ENCODE results near the gene OLFM2. TPM values are rescaled to one million over a fixed set of nuclear protein-coding genes. Genes with fewer than 3 reads are reported as not detected.

Gene OLFM2
- total and polyA plus RNA-seq, 4 donors, result 3.9 to 14.5 (median 9.1) TPM

GRCh38 chr19:9966448-9966847 is 30.1 kb upstream of the OLFM2 start:
- Histone ChIP-seq H3K36me3 (ENCODE audit: control insufficient read depth in 1 of 2, insufficient read depth in 2 of 2, low read length in 1 of 2) (no peaks in the 10 kb centered on the region), H3K4me1 (ENCODE audit: control insufficient read depth in 1 of 2, insufficient read depth in 2 of 2, low read length in 2 of 2) (no peaks in the 10 kb centered on the region), H3K27ac (ENCODE audit: low read depth in 1 of 2, low read length in 2 of 2) (no peak overlapping the region), H3K4me3 (ENCODE audit: low read length in 2 of 2) (no peak overlapping the region), H3K27me3 (ENCODE audit: control insufficient read depth in 1 of 2, insufficient read depth in 2 of 2, low read length in 1 of 2) (no peaks in the 10 kb centered on the region), H3K9me3 (ENCODE audit: control insufficient read depth, low read length) (no peaks in the 10 kb centered on the region)
- no peak for ATAC-seq (ENCODE audit: low FRiP score)
- intact Hi-C loops (cut with DNase I), result no loop called here
- no peak for DNase-seq
- 51 to 60% methylated on average over 29 of the region's 29 CpGs for WGBS, 2 donors

GRCh38 chr19:9966024-9966423 is 29.7 kb upstream of the OLFM2 start:
- no peak overlapping the region for H3K4me3 ChIP-seq (ENCODE audit: low read length in 2 of 2)
- intact Hi-C loops (cut with DNase I), result no loop called here
- H3K9me3 ChIP-seq (ENCODE audit: control insufficient read depth, low read length), result no peaks in the 10 kb centered on the region
- no peaks in the 10 kb centered on the region for H3K36me3 ChIP-seq (ENCODE audit: control insufficient read depth in 1 of 2, insufficient read depth in 2 of 2, low read length in 1 of 2)
- no peaks in the 10 kb centered on the region for H3K4me1 ChIP-seq (ENCODE audit: control insufficient read depth in 1 of 2, insufficient read depth in 2 of 2, low read length in 2 of 2)
- 65 to 69% methylated on average over 14 of the region's 14 CpGs for WGBS, 2 donors
- ATAC-seq (ENCODE audit: low FRiP score) (no peak), DNase-seq (no peak)
- no peaks in the 10 kb centered on the region for H3K27me3 ChIP-seq (ENCODE audit: control insufficient read depth in 1 of 2, insufficient read depth in 2 of 2, low read length in 1 of 2)
- no peak overlapping the region for H3K27ac ChIP-seq (ENCODE audit: low read depth in 1 of 2, low read length in 2 of 2)

GRCh38 chr19:9962623-9963290 is 26.4 kb upstream of the OLFM2 start:
- Histone ChIP-seq H3K9me3 (ENCODE audit: control insufficient read depth, low read length) (no peaks in the 10 kb centered on the region), H3K27me3 (ENCODE audit: control insufficient read depth in 1 of 2, insufficient read depth in 2 of 2, low read length in 1 of 2) (no peaks in the 10 kb centered on the region), H3K4me1 (ENCODE audit: control insufficient read depth in 1 of 2, insufficient read depth in 2 of 2, low read length in 2 of 2) (no peaks in the 10 kb centered on the region), H3K27ac (ENCODE audit: low read depth in 1 of 2, low read length in 2 of 2) (no peak overlapping the region), H3K36me3 (ENCODE audit: control insufficient read depth in 1 of 2, insufficient read depth in 2 of 2, low read length in 1 of 2) (no peaks in the 10 kb centered on the region), H3K4me3 (ENCODE audit: low read length in 2 of 2) (no peak overlapping the region)
- DNase-seq (no peak), ATAC-seq (ENCODE audit: low FRiP score) (no peak)
- intact Hi-C loops (cut with DNase I), result no loop called here
- 82 to 88% methylated on average over 7 of the region's 7 CpGs for WGBS, 2 donors

- Histone ChIP-seq H3K4me1 (ENCODE audit: control insufficient read depth in 1 of 2, insufficient read depth in 2 of 2, low read length in 2 of 2) (no peaks in the 10 kb centered on the region), H3K9me3 (ENCODE audit: control insufficient read depth, low read length) (no peaks in the 10 kb centered on the region), H3K36me3 (ENCODE audit: control insufficient read depth in 1 of 2, insufficient read depth in 2 of 2, low read length in 1 of 2) (no peaks in the 10 kb centered on the region), H3K4me3 (ENCODE audit: low read length in 2 of 2) (no peak overlapping the region), H3K27ac (ENCODE audit: low read depth in 1 of 2, low read length in 2 of 2) (no peak overlapping the region), H3K27me3 (ENCODE audit: control insufficient read depth in 1 of 2, insufficient read depth in 2 of 2, low read length in 1 of 2) (no peaks in the 10 kb centered on the region)
- DNase-seq (no peak), ATAC-seq (ENCODE audit: low FRiP score) (no peak)
- WGBS, 2 donors, result 95 to 97% methylated on average over 4 of the region's 4 CpGs
- intact Hi-C loops (cut with DNase I), result no loop called here
Observed at GRCh38 chr19:9961103-9961502, 24.8 kb upstream of the OLFM2 start.

- WGBS, 2 donors, result 88 to 92% methylated on average over 1 of the region's 1 CpG
- no peak overlapping the region for H3K4me3 ChIP-seq (ENCODE audit: low read length in 2 of 2)
- no peak for ATAC-seq (ENCODE audit: low FRiP score)
- DNase-seq, result no peak
- no peaks in the 10 kb centered on the region for H3K9me3 ChIP-seq (ENCODE audit: control insufficient read depth, low read length)
- no peaks in the 10 kb centered on the region for H3K27me3 ChIP-seq (ENCODE audit: control insufficient read depth in 1 of 2, insufficient read depth in 2 of 2, low read length in 1 of 2)
- no peaks in the 10 kb centered on the region for H3K36me3 ChIP-seq (ENCODE audit: control insufficient read depth in 1 of 2, insufficient read depth in 2 of 2, low read length in 1 of 2)
- H3K4me1 ChIP-seq (ENCODE audit: control insufficient read depth in 1 of 2, insufficient read depth in 2 of 2, low read length in 2 of 2), result no peaks in the 10 kb centered on the region
- intact Hi-C loops (cut with DNase I), result no loop called here
- H3K27ac ChIP-seq (ENCODE audit: low read depth in 1 of 2, low read length in 2 of 2), result no peak overlapping the region
Observed at GRCh38 chr19:9958379-9958821, 22.1 kb upstream of the OLFM2 start.

- no peaks in the 10 kb centered on the region for H3K9me3 ChIP-seq (ENCODE audit: control insufficient read depth, low read length)
- intact Hi-C loops (cut with DNase I), result no loop called here
- no peaks in the 10 kb centered on the region for H3K4me1 ChIP-seq (ENCODE audit: control insufficient read depth in 1 of 2, insufficient read depth in 2 of 2, low read length in 2 of 2)
- no peak overlapping the region for H3K4me3 ChIP-seq (ENCODE audit: low read length in 2 of 2)
- DNase-seq (no peak), ATAC-seq (ENCODE audit: low FRiP score) (no peak)
- no peaks in the 10 kb centered on the region for H3K36me3 ChIP-seq (ENCODE audit: control insufficient read depth in 1 of 2, insufficient read depth in 2 of 2, low read length in 1 of 2)
- H3K27me3 ChIP-seq (ENCODE audit: control insufficient read depth in 1 of 2, insufficient read depth in 2 of 2, low read length in 1 of 2), result no peaks in the 10 kb centered on the region
- no peak overlapping the region for H3K27ac ChIP-seq (ENCODE audit: low read depth in 1 of 2, low read length in 2 of 2)
- 68 to 77% methylated on average over 3 of the region's 3 CpGs for WGBS, 2 donors
Observed at GRCh38 chr19:9956956-9957355, 20.6 kb upstream of the OLFM2 start.

GRCh38 chr19:9953802-9954542 is 17.7 kb upstream of the OLFM2 start:
- H3K27me3 ChIP-seq (ENCODE audit: control insufficient read depth in 1 of 2, insufficient read depth in 2 of 2, low read length in 1 of 2), result no peaks in the 10 kb centered on the region
- DNase-seq (no peak), ATAC-seq (ENCODE audit: low FRiP score) (no peak)
- no peaks in the 10 kb centered on the region for H3K9me3 ChIP-seq (ENCODE audit: control insufficient read depth, low read length)
- no peaks in the 10 kb centered on the region for H3K36me3 ChIP-seq (ENCODE audit: control insufficient read depth in 1 of 2, insufficient read depth in 2 of 2, low read length in 1 of 2)
- intact Hi-C loops (cut with DNase I), result no loop called here
- no peaks in the 10 kb centered on the region for H3K4me1 ChIP-seq (ENCODE audit: control insufficient read depth in 1 of 2, insufficient read depth in 2 of 2, low read length in 2 of 2)
- WGBS, 2 donors, result 80 to 82% methylated on average over 18 of the region's 18 CpGs
- no peak overlapping the region for H3K27ac ChIP-seq (ENCODE audit: low read depth in 1 of 2, low read length in 2 of 2)
- H3K4me3 ChIP-seq (ENCODE audit: low read length in 2 of 2), result no peak overlapping the region

- no peak for ATAC-seq (ENCODE audit: low FRiP score)
- 78 to 80% methylated on average over 5 of the region's 5 CpGs for WGBS, 2 donors
Observed at GRCh38 chr19:9952276-9952675, 16.0 kb upstream of the OLFM2 start.

GRCh38 chr19:9947441-9947840 is 11.1 kb upstream of the OLFM2 start:
- no peak overlapping the region for H3K4me3 ChIP-seq (ENCODE audit: low read length in 2 of 2)
- ATAC-seq (ENCODE audit: low FRiP score), result no peak
- 80 to 81% methylated on average over 4 of the region's 4 CpGs for WGBS, 2 donors
- intact Hi-C loops (cut with DNase I), result no loop called here
- H3K27ac ChIP-seq (ENCODE audit: low read depth in 1 of 2, low read length in 2 of 2), result no peak overlapping the region
- no peaks in the 10 kb centered on the region for H3K36me3 ChIP-seq (ENCODE audit: control insufficient read depth in 1 of 2, insufficient read depth in 2 of 2, low read length in 1 of 2)
- no peak for DNase-seq
- H3K9me3 ChIP-seq (ENCODE audit: control insufficient read depth, low read length), result no peaks in the 10 kb centered on the region
- no peaks in the 10 kb centered on the region for H3K27me3 ChIP-seq (ENCODE audit: control insufficient read depth in 1 of 2, insufficient read depth in 2 of 2, low read length in 1 of 2)
- no peaks in the 10 kb centered on the region for H3K4me1 ChIP-seq (ENCODE audit: control insufficient read depth in 1 of 2, insufficient read depth in 2 of 2, low read length in 2 of 2)

More at GRCh38 chr19:9952276-9952675, 16.0 kb upstream of the OLFM2 start:
- DNase-seq, result no peak
- no peaks in the 10 kb centered on the region for H3K4me1 ChIP-seq (ENCODE audit: control insufficient read depth in 1 of 2, insufficient read depth in 2 of 2, low read length in 2 of 2)
- intact Hi-C loops (cut with DNase I), result no loop called here
- no peaks in the 10 kb centered on the region for H3K9me3 ChIP-seq (ENCODE audit: control insufficient read depth, low read length)
- no peaks in the 10 kb centered on the region for H3K36me3 ChIP-seq (ENCODE audit: control insufficient read depth in 1 of 2, insufficient read depth in 2 of 2, low read length in 1 of 2)
- H3K27ac ChIP-seq (ENCODE audit: low read depth in 1 of 2, low read length in 2 of 2), result no peak overlapping the region
- H3K27me3 ChIP-seq (ENCODE audit: control insufficient read depth in 1 of 2, insufficient read depth in 2 of 2, low read length in 1 of 2), result no peaks in the 10 kb centered on the region
- no peak overlapping the region for H3K4me3 ChIP-seq (ENCODE audit: low read length in 2 of 2)
